ENCODE data around the gene NEB. TPM values are rescaled to one million over a fixed set of nuclear protein-coding genes. Genes with fewer than 3 reads are reported as not detected.
"Not testable (repeated sequence)": the region's sequence is repeated elsewhere in the genome, so short reads cannot be mapped to it uniquely, and the experiment has no call there.

NEB gene
- total RNA-seq, 1 donor from 2014 or later: 0.27 TPM

- intact Hi-C loops (cut with micrococcal nuclease): no loop called here
- Mint-ChIP-seq H3K27me3 (ENCODE audit: low read depth) (no peaks in the 10 kb centered on the region), H3K9me3 (no peaks in the 10 kb centered on the region), H3K36me3 (ENCODE audit: low read depth) (no peaks in the 10 kb centered on the region), H3K4me1 (ENCODE audit: low read depth) (no peaks in the 10 kb centered on the region), H3K4me3 (ENCODE audit: low read depth) (no peak overlapping the region), H3K27ac (no peak overlapping the region)
- no peak for DNase-seq (ENCODE audit: low spot score)
These were observed 23.3 kb downstream of the NEB start for GRCh38 chr2:151711025-151711424.

- Mint-ChIP-seq H3K4me3 (ENCODE audit: low read depth) (no peak overlapping the region), H3K4me1 (ENCODE audit: low read depth) (no peaks in the 10 kb centered on the region), H3K36me3 (ENCODE audit: low read depth) (no peaks in the 10 kb centered on the region), H3K27me3 (ENCODE audit: low read depth) (no peaks in the 10 kb centered on the region), H3K27ac (no peak overlapping the region), H3K9me3 (no peaks in the 10 kb centered on the region)
- intact Hi-C loops (cut with micrococcal nuclease): no loop called here
- DNase-seq (ENCODE audit: low spot score): no peak
These were observed 25.5 kb downstream of the NEB start for GRCh38 chr2:151708788-151709187.

- H3K4me3 Mint-ChIP-seq (ENCODE audit: low read depth): no peak overlapping the region
- no peaks in the 10 kb centered on the region for H3K4me1 Mint-ChIP-seq (ENCODE audit: low read depth)
- intact Hi-C loops (cut with micrococcal nuclease): no loop called here
- H3K27me3 Mint-ChIP-seq (ENCODE audit: low read depth): no peaks in the 10 kb centered on the region
- H3K27ac Mint-ChIP-seq: no peak overlapping the region
- no peaks in the 10 kb centered on the region for H3K36me3 Mint-ChIP-seq (ENCODE audit: low read depth)
- no peak for DNase-seq (ENCODE audit: low spot score)
- H3K9me3 Mint-ChIP-seq: no peaks in the 10 kb centered on the region
These were observed 26.4 kb downstream of the NEB start for GRCh38 chr2:151707857-151708256.

- H3K4me1 Mint-ChIP-seq (ENCODE audit: low read depth); H3K27me3 Mint-ChIP-seq (ENCODE audit: low read depth); H3K4me3 Mint-ChIP-seq (ENCODE audit: low read depth); H3K27ac Mint-ChIP-seq; DNase-seq (ENCODE audit: low spot score); H3K36me3 Mint-ChIP-seq (ENCODE audit: low read depth); intact Hi-C loops (cut with micrococcal nuclease); H3K9me3 Mint-ChIP-seq: not testable (repeated sequence)
These were observed 29.8 kb downstream of the NEB start for GRCh38 chr2:151704480-151704961.

- DNase-seq (ENCODE audit: low spot score); H3K4me1 Mint-ChIP-seq (ENCODE audit: low read depth): not testable (repeated sequence)
These were observed 36.1 kb downstream of the NEB start for GRCh38 chr2:151698134-151698533.

GRCh38 chr2:151695778-151696177 lies 38.5 kb downstream of the NEB start:
- Mint-ChIP-seq H3K27ac (no peak overlapping the region), H3K36me3 (ENCODE audit: low read depth) (no peaks in the 10 kb centered on the region), H3K4me3 (ENCODE audit: low read depth) (no peak overlapping the region), H3K9me3 (no peaks in the 10 kb centered on the region), H3K4me1 (ENCODE audit: low read depth) (no peaks in the 10 kb centered on the region), H3K27me3 (ENCODE audit: low read depth) (no peaks in the 10 kb centered on the region)
- no peak for DNase-seq (ENCODE audit: low spot score)
- intact Hi-C loops (cut with micrococcal nuclease): no loop called here

More at GRCh38 chr2:151698134-151698533, 36.1 kb downstream of the NEB start:
- H3K36me3 Mint-ChIP-seq (ENCODE audit: low read depth); H3K27me3 Mint-ChIP-seq (ENCODE audit: low read depth); intact Hi-C loops (cut with micrococcal nuclease); H3K27ac Mint-ChIP-seq; H3K4me3 Mint-ChIP-seq (ENCODE audit: low read depth); H3K9me3 Mint-ChIP-seq: not testable (repeated sequence)

GRCh38 chr2:151691631-151692030 lies 42.6 kb downstream of the NEB start:
- Mint-ChIP-seq H3K27me3 (ENCODE audit: low read depth) (peaks cover 3% of the 10 kb centered on the region), H3K4me1 (ENCODE audit: low read depth) (no peaks in the 10 kb centered on the region), H3K27ac (no peak overlapping the region), H3K36me3 (ENCODE audit: low read depth) (no peaks in the 10 kb centered on the region), H3K9me3 (no peaks in the 10 kb centered on the region), H3K4me3 (ENCODE audit: low read depth) (no peak overlapping the region)
- no peak for DNase-seq (ENCODE audit: low spot score)
- intact Hi-C loops (cut with micrococcal nuclease): no loop called here

- H3K27me3 Mint-ChIP-seq (ENCODE audit: low read depth): peaks cover 3% of the 10 kb centered on the region
- H3K36me3 Mint-ChIP-seq (ENCODE audit: low read depth): no peaks in the 10 kb centered on the region
- no peak for DNase-seq (ENCODE audit: low spot score)
- no peaks in the 10 kb centered on the region for H3K4me1 Mint-ChIP-seq (ENCODE audit: low read depth)
- H3K27ac Mint-ChIP-seq: no peak overlapping the region
- H3K4me3 Mint-ChIP-seq (ENCODE audit: low read depth): no peak overlapping the region
- intact Hi-C loops (cut with micrococcal nuclease): no loop called here
- no peaks in the 10 kb centered on the region for H3K9me3 Mint-ChIP-seq
These were observed 45.6 kb downstream of the NEB start for GRCh38 chr2:151688719-151689118.

GRCh38 chr2:151682459-151683003 lies 51.7 kb downstream of the NEB start:
- H3K27ac Mint-ChIP-seq: no peak overlapping the region
- H3K4me3 Mint-ChIP-seq (ENCODE audit: low read depth): no peak overlapping the region
- no peaks in the 10 kb centered on the region for H3K9me3 Mint-ChIP-seq
- H3K4me1 Mint-ChIP-seq (ENCODE audit: low read depth): no peaks in the 10 kb centered on the region
- H3K27me3 Mint-ChIP-seq (ENCODE audit: low read depth): peaks cover 9% of the 10 kb centered on the region
- no peaks in the 10 kb centered on the region for H3K36me3 Mint-ChIP-seq (ENCODE audit: low read depth)
- intact Hi-C loops (cut with micrococcal nuclease): no loop called here
- DNase-seq (ENCODE audit: low spot score): no peak

- H3K27me3 Mint-ChIP-seq (ENCODE audit: low read depth): peaks cover 17% of the 10 kb centered on the region
- intact Hi-C loops (cut with micrococcal nuclease): no loop called here
- H3K4me3 Mint-ChIP-seq (ENCODE audit: low read depth): no peak overlapping the region
- no peaks in the 10 kb centered on the region for H3K4me1 Mint-ChIP-seq (ENCODE audit: low read depth)
- no peak overlapping the region for H3K27ac Mint-ChIP-seq
- DNase-seq (ENCODE audit: low spot score): no peak
- H3K36me3 Mint-ChIP-seq (ENCODE audit: low read depth): no peaks in the 10 kb centered on the region
- H3K9me3 Mint-ChIP-seq: no peaks in the 10 kb centered on the region
These were observed 53.2 kb downstream of the NEB start for GRCh38 chr2:151681051-151681450.

GRCh38 chr2:151679994-151680393 lies 54.3 kb downstream of the NEB start:
- no peak for DNase-seq (ENCODE audit: low spot score)
- peaks cover 20% of the 10 kb centered on the region for H3K27me3 Mint-ChIP-seq (ENCODE audit: low read depth)
- no peaks in the 10 kb centered on the region for H3K9me3 Mint-ChIP-seq
- no peak overlapping the region for H3K27ac Mint-ChIP-seq
- H3K36me3 Mint-ChIP-seq (ENCODE audit: low read depth): no peaks in the 10 kb centered on the region
- H3K4me1 Mint-ChIP-seq (ENCODE audit: low read depth): no peaks in the 10 kb centered on the region
- intact Hi-C loops (cut with micrococcal nuclease): no loop called here
- H3K4me3 Mint-ChIP-seq (ENCODE audit: low read depth): no peak overlapping the region

GRCh38 chr2:151678849-151679248 lies 55.4 kb downstream of the NEB start:
- Mint-ChIP-seq H3K27ac (no peak overlapping the region), H3K4me3 (ENCODE audit: low read depth) (no peak overlapping the region), H3K4me1 (ENCODE audit: low read depth) (no peaks in the 10 kb centered on the region), H3K27me3 (ENCODE audit: low read depth) (peaks cover 24% of the 10 kb centered on the region), H3K9me3 (no peaks in the 10 kb centered on the region), H3K36me3 (ENCODE audit: low read depth) (no peaks in the 10 kb centered on the region)
- intact Hi-C loops (cut with micrococcal nuclease): no loop called here
- no peak for DNase-seq (ENCODE audit: low spot score)

GRCh38 chr2:151673016-151673415 lies 61.3 kb downstream of the NEB start:
- no peak overlapping the region for H3K27ac Mint-ChIP-seq
- peaks cover 15% of the 10 kb centered on the region for H3K27me3 Mint-ChIP-seq (ENCODE audit: low read depth)
- H3K4me1 Mint-ChIP-seq (ENCODE audit: low read depth): peaks cover 12% of the 10 kb centered on the region
- H3K36me3 Mint-ChIP-seq (ENCODE audit: low read depth): no peaks in the 10 kb centered on the region
- no peak overlapping the region for H3K4me3 Mint-ChIP-seq (ENCODE audit: low read depth)
- intact Hi-C loops (cut with micrococcal nuclease): no loop called here
- no peaks in the 10 kb centered on the region for H3K9me3 Mint-ChIP-seq
- no peak for DNase-seq (ENCODE audit: low spot score)

- H3K4me1 Mint-ChIP-seq (ENCODE audit: low read depth): peaks cover 12% of the 10 kb centered on the region
- intact Hi-C loops (cut with micrococcal nuclease): no loop called here
- peaks cover 15% of the 10 kb centered on the region for H3K27me3 Mint-ChIP-seq (ENCODE audit: low read depth)
These were observed 62.0 kb downstream of the NEB start for GRCh38 chr2:151672277-151672676.

More at GRCh38 chr2:151672277-151672676, 62.0 kb downstream of the NEB start:
- Mint-ChIP-seq H3K9me3 (no peaks in the 10 kb centered on the region), H3K4me3 (ENCODE audit: low read depth) (no peak overlapping the region), H3K27ac (no peak overlapping the region), H3K36me3 (ENCODE audit: low read depth) (no peaks in the 10 kb centered on the region)
- DNase-seq (ENCODE audit: low spot score): no peak

Data from activated T-helper 2 cell treated with anti-CD3 and anti-CD28 coated beads, Interferon-gamma antibody, Interleukin-2, Interleukin-4, amounts not matched to agents 10 μg/mL and 5 μg/mL and 100 μg/mL, durations not matched to agents 14 hours and 24 hours and 36 hours (primary cell).